Liver (tissue), 9 donors: ENCODE measurements around the gene UBE3B. TPM values are rescaled to one million over a fixed set of nuclear protein-coding genes. Genes with fewer than 3 reads are reported as not detected.
A peak's percentile ranks its signal among the peaks of the same experiment; 100 is the strongest.

Experiments
- DNase-seq: peaks from one replicate; pipeline ENCODE4 v3.0.0-alpha.2; 2017; ENCODE audit warnings: low spot score
- H3K27ac ChIP-seq, 2 donors: one replicate each; pipeline ENCODE4 v1.7.0; 2013; ENCODE audit warnings: inconsistent platforms in 2 of 2, low read length in 2 of 2, control low read depth in 1 of 2, low read depth in 1 of 2, mild to moderate bottlenecking in 1 of 2
- H3K27me3 ChIP-seq, 4 donors: one replicate each; pipeline versions ENCODE4 v1.6.1 to v1.7.0; 2013; ENCODE audit warnings: low read length in 3 of 4, inconsistent platforms in 1 of 4, mild to moderate bottlenecking in 1 of 4, moderate library complexity in 1 of 4; ENCODE audit not compliant: control insufficient read depth in 4 of 4, insufficient read depth in 4 of 4
- H3K36me3 ChIP-seq, 4 donors: one replicate each; pipeline versions ENCODE4 v1.6.1 to v1.7.0; 2013; ENCODE audit warnings: low read length in 3 of 4, mild to moderate bottlenecking in 3 of 4, low read depth in 1 of 4, moderate library complexity in 1 of 4; ENCODE audit not compliant: control insufficient read depth in 4 of 4, insufficient read depth in 3 of 4
- H3K4me1 ChIP-seq, 4 donors: one replicate each; pipeline versions ENCODE4 v1.6.1 to v1.7.0; 2013; ENCODE audit warnings: low read length in 3 of 4, mild to moderate bottlenecking in 3 of 4, moderate library complexity in 1 of 4; ENCODE audit not compliant: control insufficient read depth in 4 of 4, insufficient read depth in 4 of 4
- H3K4me3 ChIP-seq, 3 donors: one replicate each; pipeline versions ENCODE4 v1.6.1 to v1.7.0; 2013; ENCODE audit warnings: low read length in 3 of 3, control low read depth in 1 of 3, low read depth in 1 of 3, mild to moderate bottlenecking in 1 of 3
- H3K9ac ChIP-seq, 2 donors: one replicate each; pipeline ENCODE4 v1.7.0; 2013; ENCODE audit warnings: low read length in 2 of 2, mild to moderate bottlenecking in 2 of 2, moderate library complexity in 2 of 2, control low read depth in 1 of 2, low read depth in 1 of 2
- H3K9me3 ChIP-seq, 4 donors: one replicate each; pipeline versions ENCODE4 v1.6.1 to v1.7.0; 2013; ENCODE audit warnings: low read length in 3 of 4; ENCODE audit not compliant: control insufficient read depth in 4 of 4
- FOXA2 ChIP-seq: IDR thresholded peaks from 2 replicates; pipeline ENCODE4 v1.6.1; 2016; ENCODE audit warnings: antibody characterized with exemption
- GABPA ChIP-seq, 2 donors: IDR thresholded peaks in 1 of 2; conservative IDR thresholded peaks in 1 of 2; 2 replicates each; pipeline ENCODE4 v1.6.1; 2016; ENCODE audit warnings: antibody characterized with exemption in 2 of 2, mild to moderate bottlenecking in 1 of 2, moderate library complexity in 1 of 2
- JUND ChIP-seq, 2 donors: IDR thresholded peaks; 2 replicates each; pipeline ENCODE4 v1.6.1; 2016; ENCODE audit warnings: antibody characterized with exemption in 2 of 2
- NR2F2 ChIP-seq: IDR thresholded peaks from 2 replicates; pipeline ENCODE4 v1.6.1; 2016; ENCODE audit warnings: antibody characterized with exemption
- RXRA ChIP-seq, 2 donors: IDR thresholded peaks; 2 replicates each; pipeline ENCODE4 v1.6.1; 2017 to 2018; ENCODE audit warnings: antibody characterized with exemption in 2 of 2, mild to moderate bottlenecking in 1 of 2
- SP1 ChIP-seq: IDR thresholded peaks from 2 replicates; pipeline ENCODE4 v1.6.1; 2018; ENCODE audit warnings: antibody characterized with exemption, mild to moderate bottlenecking
- TAF1 ChIP-seq: conservative IDR thresholded peaks from 2 replicates; pipeline ENCODE4 v1.6.1; 2016; ENCODE audit warnings: antibody characterized with exemption, mild to moderate bottlenecking
- WGBS: extraction: QIAGEN DNeasy Blood & Tissue Kit; methylation state at CpG from one replicate; pipeline ENCODE4 v1.1.7; 2013; 5-methylcytosine and 5-hydroxymethylcytosine counted together
- polyA plus RNA-seq, 2 donors: library from polyadenylated mRNA; stranded (reverse) in 1 of 2; unstranded in 1 of 2; fragments of 200-250 nt in 1 of 2; fragments of >200 nt in 1 of 2; fragmentation: Nextera tagmentation in 1 of 2; extraction: Ambion mirVana in 1 of 2; gene quantifications; one replicate each; pipeline versions ENCODE4 v1.2.1 to v1.2.3, GENCODE V29; 2013 to 2015
- total RNA-seq, 2 donors: library from RNA; depleted of rRNA; stranded (reverse); fragments of >200 nt; gene quantifications; one replicate each; pipeline ENCODE4 v1.2.3, GENCODE V29; 2014
- TF ChIP-seq, protein P1 (sequence below): IDR thresholded peaks from 2 replicates; pipeline ENCODE4 v1.6.1; 2016; ENCODE audit warnings: antibody characterized with exemption
- TF ChIP-seq, protein P2 (sequence below): IDR thresholded peaks from 2 replicates; pipeline ENCODE4 v1.6.1; 2016; ENCODE audit warnings: antibody characterized with exemption, mild to moderate bottlenecking
- TF ChIP-seq, protein P3 (sequence below): IDR thresholded peaks from 2 replicates; pipeline ENCODE4 v1.6.1; 2016; ENCODE audit warnings: antibody characterized with exemption
- donor health status: healthy.
- donor health status: healthy.
- donor health status: healthy.
- donor health status: healthy.
- donor health status: healthy.

The UBE3B gene
- total and polyA plus RNA-seq, 4 donors = 9.3 to 43.4 (median 24.1) TPM

DNA sequence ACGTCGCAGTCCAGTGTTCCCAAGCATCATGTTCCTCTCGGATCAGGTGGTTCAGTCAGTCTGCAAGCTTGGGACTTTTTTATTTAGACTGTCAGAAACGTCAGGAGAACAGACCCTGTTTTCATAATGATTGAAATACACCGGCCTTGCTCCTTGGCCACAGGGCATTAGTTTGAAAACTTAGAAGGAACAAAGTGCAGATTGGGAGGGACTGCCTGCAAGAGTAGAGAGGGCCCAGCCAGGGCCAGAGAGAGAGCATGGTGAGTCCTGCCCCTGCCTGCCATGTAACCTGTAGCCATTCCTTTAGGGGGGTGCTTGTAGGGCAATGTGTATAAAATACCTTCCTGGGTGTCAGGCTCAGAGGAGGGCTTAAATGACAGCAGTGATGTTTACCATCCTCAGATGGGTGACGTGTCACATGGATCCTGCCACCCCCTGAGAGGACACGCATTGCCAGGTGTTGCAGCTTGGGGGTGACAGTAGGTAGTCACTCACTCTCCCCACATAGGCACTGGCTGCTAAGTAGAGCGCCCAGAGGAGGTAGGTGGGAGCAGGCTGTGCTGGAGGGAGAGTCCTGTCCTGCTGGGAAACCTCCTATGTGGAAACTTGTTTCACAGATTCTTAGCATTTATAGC is 50.2 kb downstream of the UBE3B start:
- Histone ChIP-seq H3K27me3 (no peaks in the 10 kb centered on the region), H3K36me3 (peaks cover 5 to 73% (median 36%) of the 10 kb centered on the region in 4 donors), H3K9me3 (no peaks in the 10 kb centered on the region), H3K4me1 (no peaks in the 10 kb centered on the region), H3K4me3 (no peak overlapping the region), H3K9ac (no peak overlapping the region), H3K27ac (no peak overlapping the region)
- WGBS = 80% methylated on average over 8 of the region's 8 CpGs
- DNase-seq = no peak
- TF ChIP-seq JUND (IDR thresholded peaks at IDR 0.05) = no peak
- no peak for TF ChIP-seq SP1
- TF ChIP-seq, protein P1, sequence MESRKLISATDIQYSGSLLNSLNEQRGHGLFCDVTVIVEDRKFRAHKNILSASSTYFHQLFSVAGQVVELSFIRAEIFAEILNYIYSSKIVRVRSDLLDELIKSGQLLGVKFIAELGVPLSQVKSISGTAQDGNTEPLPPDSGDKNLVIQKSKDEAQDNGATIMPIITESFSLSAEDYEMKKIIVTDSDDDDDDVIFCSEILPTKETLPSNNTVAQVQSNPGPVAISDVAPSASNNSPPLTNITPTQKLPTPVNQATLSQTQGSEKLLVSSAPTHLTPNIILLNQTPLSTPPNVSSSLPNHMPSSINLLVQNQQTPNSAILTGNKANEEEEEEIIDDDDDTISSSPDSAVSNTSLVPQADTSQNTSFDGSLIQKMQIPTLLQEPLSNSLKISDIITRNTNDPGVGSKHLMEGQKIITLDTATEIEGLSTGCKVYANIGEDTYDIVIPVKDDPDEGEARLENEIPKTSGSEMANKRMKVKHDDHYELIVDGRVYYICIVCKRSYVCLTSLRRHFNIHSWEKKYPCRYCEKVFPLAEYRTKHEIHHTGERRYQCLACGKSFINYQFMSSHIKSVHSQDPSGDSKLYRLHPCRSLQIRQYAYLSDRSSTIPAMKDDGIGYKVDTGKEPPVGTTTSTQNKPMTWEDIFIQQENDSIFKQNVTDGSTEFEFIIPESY = no peak
- TF ChIP-seq NR2F2 = no peak
- no peak for TF ChIP-seq FOXA2
- TF ChIP-seq RXRA (IDR thresholded peaks at IDR 0.05) = no peak
- TF ChIP-seq, protein P2, sequence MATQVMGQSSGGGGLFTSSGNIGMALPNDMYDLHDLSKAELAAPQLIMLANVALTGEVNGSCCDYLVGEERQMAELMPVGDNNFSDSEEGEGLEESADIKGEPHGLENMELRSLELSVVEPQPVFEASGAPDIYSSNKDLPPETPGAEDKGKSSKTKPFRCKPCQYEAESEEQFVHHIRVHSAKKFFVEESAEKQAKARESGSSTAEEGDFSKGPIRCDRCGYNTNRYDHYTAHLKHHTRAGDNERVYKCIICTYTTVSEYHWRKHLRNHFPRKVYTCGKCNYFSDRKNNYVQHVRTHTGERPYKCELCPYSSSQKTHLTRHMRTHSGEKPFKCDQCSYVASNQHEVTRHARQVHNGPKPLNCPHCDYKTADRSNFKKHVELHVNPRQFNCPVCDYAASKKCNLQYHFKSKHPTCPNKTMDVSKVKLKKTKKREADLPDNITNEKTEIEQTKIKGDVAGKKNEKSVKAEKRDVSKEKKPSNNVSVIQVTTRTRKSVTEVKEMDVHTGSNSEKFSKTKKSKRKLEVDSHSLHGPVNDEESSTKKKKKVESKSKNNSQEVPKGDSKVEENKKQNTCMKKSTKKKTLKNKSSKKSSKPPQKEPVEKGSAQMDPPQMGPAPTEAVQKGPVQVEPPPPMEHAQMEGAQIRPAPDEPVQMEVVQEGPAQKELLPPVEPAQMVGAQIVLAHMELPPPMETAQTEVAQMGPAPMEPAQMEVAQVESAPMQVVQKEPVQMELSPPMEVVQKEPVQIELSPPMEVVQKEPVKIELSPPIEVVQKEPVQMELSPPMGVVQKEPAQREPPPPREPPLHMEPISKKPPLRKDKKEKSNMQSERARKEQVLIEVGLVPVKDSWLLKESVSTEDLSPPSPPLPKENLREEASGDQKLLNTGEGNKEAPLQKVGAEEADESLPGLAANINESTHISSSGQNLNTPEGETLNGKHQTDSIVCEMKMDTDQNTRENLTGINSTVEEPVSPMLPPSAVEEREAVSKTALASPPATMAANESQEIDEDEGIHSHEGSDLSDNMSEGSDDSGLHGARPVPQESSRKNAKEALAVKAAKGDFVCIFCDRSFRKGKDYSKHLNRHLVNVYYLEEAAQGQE = no peak
- TF ChIP-seq GABPA (IDR thresholded peaks at IDR 0.05 in 1 of 2, conservative IDR thresholded peaks at IDR 0.05 in 1 of 2) = no peak
- no peak for TF ChIP-seq TAF1
- TF ChIP-seq, protein P3, sequence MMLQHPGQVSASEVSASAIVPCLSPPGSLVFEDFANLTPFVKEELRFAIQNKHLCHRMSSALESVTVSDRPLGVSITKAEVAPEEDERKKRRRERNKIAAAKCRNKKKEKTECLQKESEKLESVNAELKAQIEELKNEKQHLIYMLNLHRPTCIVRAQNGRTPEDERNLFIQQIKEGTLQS = no peak

DNA sequence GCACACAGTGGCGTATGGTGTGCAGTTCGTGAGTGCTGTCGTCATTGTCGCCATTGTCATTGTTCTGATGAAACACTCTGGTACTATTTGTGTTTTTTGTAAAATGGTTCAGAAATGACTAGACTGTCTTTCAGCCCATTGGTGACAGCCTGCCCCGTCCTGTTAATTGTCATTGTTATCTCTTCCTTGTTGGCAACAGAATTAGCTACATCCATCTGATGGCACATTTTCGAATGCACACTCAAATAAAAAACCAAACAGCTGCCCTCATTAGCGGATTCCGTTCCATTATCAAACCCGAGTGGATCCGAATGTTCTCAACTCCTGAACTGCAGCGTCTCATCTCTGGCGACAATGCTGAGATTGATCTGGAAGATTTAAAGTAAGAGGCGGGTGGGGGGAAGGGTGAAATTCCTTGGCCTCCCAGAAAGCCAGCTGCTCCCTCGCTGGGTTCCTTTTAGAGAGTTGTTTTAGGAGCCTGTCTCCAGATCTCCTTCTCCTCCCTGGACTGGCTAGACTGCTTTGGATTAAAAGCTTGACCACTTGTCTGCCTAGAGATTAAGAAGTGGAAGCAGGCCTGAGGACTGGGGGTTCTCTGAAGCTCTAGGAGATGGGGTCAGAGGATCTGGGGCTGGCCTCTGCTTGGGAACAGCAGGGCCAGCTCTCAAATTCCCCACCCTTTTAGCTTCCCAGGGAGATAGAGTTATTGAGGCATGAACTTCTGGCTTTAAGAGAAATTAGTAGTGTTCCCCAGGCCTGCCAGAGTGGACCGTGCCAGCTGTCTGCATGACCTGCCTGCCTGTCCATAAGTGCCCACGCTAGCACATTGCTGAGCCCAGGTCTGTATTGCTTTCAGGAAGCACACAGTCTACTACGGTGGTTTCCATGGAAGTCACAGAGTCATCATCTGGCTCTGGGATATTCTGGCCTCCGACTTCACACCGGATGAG is 52.5 kb downstream of the UBE3B start:
- no peaks in the 10 kb centered on the region for H3K4me1 ChIP-seq
- H3K27ac ChIP-seq = no peak overlapping the region
- DNase-seq = no peak
- peak; percentile 46 for TF ChIP-seq NR2F2
- TF ChIP-seq, protein P1 = no peak
- H3K9ac ChIP-seq = no peak overlapping the region
- WGBS = 86% methylated on average over 19 of the region's 19 CpGs
- no peaks in the 10 kb centered on the region for H3K9me3 ChIP-seq
- peaks cover 6 to 68% (median 29%) of the 10 kb centered on the region in 4 donors for H3K36me3 ChIP-seq
- no peaks in the 10 kb centered on the region for H3K27me3 ChIP-seq
- H3K4me3 ChIP-seq = no peak overlapping the region
